Measurements from ENCODE around the gene ADORA2B.

DNA sequence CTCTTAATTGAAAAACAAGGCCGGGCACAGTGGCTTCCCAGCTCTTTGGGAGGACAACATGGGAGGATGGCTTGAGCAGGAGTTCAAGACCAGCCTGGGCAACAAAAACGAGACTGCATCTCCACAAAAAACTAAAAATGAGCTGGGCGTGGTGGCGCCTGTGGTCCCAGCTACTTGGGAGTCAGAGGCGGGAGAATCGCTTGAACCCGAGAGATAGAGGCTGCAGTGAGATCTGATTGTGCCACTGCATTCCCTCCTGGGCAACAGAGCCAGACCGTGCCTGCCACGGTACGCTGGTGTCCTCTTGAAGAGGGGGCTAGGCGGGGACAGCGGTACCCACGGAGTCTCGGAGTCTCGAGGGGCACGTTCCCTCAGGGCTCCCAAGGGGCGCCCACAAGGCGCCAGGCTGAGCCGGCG is 27.9 kb upstream of the ADORA2B start:
- TF ChIP-seq, protein P1, sequence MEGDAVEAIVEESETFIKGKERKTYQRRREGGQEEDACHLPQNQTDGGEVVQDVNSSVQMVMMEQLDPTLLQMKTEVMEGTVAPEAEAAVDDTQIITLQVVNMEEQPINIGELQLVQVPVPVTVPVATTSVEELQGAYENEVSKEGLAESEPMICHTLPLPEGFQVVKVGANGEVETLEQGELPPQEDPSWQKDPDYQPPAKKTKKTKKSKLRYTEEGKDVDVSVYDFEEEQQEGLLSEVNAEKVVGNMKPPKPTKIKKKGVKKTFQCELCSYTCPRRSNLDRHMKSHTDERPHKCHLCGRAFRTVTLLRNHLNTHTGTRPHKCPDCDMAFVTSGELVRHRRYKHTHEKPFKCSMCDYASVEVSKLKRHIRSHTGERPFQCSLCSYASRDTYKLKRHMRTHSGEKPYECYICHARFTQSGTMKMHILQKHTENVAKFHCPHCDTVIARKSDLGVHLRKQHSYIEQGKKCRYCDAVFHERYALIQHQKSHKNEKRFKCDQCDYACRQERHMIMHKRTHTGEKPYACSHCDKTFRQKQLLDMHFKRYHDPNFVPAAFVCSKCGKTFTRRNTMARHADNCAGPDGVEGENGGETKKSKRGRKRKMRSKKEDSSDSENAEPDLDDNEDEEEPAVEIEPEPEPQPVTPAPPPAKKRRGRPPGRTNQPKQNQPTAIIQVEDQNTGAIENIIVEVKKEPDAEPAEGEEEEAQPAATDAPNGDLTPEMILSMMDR (conservative IDR thresholded peaks at IDR 0.05 in 1 of 2, IDR thresholded peaks at IDR 0.05 in 1 of 2; ENCODE audit: extremely low read depth in 1 of 2, insufficient read depth in 1 of 2, low read depth in 1 of 2, low read length in 2 of 2), result no peak
- no peak for TF ChIP-seq EZH2 (IDR thresholded peaks at IDR 0.05; ENCODE audit: borderline replicate concordance, low read length)

Measured in mammary epithelial cell (primary cell).